GM15510 (cell line): ENCODE measurements around the gene POU2F2.

Experiments
- POLR2A ChIP-seq: IDR thresholded peaks from 3 replicates; pipeline ENCODE4 v1.6.1; 2011; ENCODE audit warnings: borderline replicate concordance; ENCODE audit not compliant: insufficient read length; ENCODE audit errors: extremely low read depth

POU2F2 gene

DNA sequence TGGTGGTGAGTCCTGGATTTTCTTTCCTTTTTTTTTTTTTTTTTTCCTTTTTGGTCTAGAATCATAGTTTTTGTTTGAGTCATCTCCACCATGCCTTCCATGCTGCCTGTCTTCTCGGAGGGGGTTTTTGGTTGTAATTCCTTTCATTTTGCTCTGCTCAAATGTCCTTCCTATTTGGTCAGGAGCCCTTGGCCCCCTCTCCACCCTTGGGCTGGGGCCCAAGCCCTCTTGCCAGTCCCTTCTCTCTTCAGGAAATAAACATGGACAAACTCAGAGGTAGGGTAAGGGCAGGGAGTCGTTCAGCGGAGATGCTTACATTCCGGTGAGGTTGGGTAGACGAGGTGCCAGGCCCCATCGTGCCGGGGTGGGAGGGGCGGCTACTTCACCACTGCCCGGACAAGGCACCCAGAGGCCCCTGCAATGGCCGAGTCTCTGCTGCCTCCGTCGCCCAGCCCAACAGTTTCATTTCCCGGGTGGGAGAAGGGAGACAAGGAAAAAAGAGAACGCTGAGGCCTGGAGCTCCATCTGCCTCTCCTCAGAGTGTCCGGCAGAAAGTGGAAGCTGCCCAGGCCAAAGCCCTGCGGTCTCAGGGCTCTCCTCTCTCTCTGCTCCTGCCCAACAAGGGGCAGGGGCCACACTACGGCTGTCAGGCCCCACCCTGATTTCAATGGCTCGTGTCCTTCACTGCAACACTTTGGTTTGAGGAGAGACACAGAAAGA lies 43.6 kb downstream of the POU2F2 start:
- no peak for TF ChIP-seq POLR2A

DNA sequence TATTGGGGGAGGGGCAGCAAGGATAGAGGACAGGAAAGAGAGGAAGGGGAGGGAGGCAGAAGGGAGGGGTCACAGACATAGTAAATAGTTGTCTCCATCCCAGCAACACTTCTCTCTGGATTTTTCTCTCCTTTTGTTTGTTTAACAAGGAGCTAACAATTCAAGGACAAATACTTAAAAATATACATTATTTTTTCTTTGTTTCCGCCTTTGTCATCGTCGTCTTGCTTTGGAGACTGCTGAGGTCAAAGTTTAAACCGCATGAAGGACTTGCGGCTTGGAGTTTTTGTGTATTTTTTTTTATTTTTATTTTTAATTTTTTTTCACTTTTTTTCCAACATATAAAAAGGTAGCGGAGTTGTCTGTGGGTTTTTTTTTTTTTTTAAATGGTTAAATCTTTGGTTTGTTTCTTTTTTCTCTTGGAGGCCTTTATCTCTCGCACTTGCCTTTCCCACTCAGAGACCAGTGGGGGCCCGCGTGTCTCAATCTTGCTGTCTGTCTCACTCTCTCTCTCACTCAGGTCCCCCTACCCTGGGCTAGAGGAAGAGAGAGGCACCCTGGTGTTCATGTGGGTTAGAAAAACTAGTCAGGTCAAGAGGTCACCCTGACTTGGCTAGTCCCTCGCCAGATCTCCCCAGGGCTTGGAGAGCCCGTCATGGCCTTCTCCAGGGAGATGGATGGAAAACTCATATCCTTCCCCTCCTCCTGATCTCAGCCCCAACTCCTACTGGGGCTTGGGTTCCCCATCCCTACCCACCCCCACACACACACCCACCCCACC lies 45.3 kb downstream of the POU2F2 start:
- no peak for TF ChIP-seq POLR2A

DNA sequence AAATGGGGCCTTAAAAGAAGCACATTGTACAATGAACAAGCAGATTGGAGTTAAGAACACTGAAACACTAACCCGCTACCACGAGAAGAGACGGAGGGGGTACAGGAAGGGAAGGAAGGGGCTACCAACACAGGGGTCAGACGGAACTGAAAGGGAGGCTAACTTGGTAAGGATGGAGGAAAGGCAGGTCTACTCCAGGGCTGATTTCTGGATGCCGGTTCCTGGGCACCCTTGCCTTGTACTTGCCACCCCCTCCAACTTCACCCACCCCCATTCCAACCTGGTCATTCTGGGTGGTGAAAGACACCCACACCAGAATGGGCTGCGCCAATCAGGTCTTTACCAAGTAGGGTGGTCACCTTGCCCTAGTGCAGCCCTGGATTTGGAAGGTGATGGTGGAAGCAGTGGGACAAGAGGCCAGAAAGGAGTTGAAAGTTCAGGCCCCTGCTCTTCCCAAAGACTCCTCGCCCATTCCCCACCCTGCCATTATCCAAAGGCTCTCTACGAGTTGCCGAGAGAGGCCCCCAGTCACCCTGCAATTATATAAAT lies 46.0 kb downstream of the POU2F2 start:
- no peak for TF ChIP-seq POLR2A

DNA sequence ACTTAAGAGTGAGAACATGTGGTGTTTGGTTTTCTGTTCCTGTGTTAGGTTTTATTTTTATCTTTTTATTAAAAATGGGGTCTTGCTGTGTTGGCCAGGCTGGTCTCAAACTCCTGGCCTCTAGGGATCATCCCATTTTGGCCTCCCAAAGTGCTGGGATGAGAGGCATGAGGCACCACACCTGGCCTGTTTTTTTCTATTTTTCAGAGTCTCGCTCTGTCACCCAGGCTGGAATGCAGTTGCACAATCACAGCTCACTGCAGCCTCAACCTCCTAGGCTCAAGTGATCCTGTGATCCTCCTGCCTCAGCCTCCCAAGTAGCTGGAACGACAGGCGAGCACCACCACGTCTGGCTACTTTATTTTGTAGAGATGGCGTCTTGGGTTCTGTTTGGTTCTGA lies 48.7 kb downstream of the POU2F2 start:
- TF ChIP-seq POLR2A: no peak

DNA sequence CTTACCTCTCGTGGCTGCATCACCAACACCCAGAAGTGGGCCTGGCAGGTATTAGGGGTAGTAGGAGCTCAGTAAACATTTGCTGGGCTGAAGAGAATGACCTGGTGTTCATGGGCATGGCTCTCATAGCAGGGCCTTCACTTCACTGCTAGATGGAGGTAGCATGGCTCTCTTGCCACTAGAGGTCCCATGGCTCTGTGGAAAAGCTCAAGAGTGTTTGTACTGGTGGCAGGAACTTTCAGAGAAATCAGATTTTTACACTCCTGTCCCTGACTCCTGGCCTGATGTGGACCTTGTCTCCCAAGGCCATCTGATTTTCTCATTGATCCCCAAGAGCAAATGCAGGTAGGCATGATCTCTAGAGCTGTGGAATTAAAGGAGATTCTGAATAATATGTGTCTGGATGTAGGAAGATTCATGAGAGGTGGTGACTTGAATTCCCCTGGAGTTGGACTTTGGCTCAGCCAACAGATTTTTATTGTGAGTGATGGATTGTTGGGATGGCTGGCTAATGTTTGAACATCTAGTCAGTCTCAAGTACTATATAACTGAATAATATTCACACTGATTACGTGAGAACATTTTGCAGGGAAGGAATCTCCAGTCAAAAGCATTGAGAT lies 50.6 kb downstream of the POU2F2 start:
- no peak for TF ChIP-seq POLR2A

DNA sequence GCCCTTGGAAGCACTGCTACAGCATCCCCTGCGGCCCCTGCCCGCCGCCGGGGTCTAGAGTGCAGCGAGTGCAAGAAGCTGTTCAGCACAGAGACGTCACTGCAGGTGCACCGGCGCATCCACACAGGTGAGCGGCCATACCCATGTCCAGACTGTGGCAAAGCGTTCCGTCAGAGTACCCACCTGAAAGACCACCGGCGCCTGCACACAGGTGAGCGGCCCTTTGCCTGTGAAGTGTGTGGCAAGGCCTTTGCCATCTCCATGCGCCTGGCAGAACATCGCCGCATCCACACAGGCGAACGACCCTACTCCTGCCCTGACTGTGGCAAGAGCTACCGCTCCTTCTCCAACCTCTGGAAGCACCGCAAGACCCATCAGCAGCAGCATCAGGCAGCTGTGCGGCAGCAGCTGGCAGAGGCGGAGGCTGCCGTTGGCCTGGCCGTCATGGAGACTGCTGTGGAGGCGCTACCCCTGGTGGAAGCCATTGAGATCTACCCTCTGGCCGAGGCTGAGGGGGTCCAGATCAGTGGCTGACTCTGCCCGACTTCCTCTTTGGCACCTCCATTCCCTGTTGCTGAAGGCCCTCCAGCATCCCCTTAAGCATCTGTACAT lies 51.4 kb downstream of the POU2F2 start:
- TF ChIP-seq POLR2A: no peak

DNA sequence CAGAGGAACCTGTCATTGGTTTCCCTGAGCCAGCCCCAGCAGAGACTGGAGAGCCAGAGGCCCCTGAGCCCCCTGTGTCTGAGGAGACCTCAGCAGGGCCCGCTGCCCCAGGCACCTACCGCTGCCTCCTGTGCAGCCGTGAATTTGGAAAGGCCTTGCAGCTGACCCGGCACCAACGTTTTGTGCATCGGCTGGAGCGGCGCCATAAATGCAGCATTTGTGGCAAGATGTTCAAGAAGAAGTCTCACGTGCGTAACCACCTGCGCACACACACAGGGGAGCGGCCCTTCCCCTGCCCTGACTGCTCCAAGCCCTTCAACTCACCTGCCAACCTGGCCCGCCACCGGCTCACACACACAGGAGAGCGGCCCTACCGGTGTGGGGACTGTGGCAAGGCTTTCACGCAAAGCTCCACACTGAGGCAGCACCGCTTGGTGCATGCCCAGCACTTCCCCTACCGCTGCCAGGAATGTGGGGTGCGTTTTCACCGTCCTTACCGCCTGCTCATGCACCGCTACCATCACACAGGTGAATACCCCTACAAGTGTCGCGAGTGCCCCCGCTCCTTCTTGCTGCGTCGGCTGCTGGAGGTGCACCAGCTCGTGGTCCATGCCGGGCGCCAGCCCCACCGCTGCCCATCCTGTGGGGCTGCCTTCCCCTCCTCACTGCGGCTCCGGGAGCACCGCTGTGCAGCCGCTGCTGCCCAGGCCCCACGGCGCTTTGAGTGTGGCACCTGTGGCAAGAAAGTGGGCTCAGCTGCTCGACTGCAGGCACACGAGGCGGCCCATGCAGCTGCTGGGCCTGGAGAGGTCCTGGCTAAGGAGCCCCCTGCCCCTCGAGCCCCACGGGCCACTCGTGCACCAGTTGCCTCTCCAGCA lies 52.1 kb downstream of the POU2F2 start:
- no peak for TF ChIP-seq POLR2A

DNA sequence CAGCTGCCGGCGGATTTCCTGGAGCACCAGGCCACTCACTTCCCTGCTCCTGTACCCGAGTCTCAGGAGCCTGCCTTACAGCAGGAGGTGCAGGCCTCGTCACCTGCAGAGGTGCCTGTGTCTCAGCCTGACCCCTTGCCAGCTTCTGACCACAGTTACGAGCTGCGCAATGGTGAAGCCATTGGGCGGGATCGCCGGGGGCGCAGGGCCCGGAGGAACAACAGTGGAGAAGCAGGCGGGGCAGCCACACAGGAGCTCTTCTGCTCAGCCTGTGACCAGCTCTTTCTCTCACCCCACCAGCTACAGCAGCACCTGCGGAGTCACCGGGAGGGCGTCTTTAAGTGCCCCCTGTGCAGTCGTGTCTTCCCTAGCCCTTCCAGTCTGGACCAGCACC lies 53.0 kb downstream of the POU2F2 start:
- no peak for TF ChIP-seq POLR2A

DNA sequence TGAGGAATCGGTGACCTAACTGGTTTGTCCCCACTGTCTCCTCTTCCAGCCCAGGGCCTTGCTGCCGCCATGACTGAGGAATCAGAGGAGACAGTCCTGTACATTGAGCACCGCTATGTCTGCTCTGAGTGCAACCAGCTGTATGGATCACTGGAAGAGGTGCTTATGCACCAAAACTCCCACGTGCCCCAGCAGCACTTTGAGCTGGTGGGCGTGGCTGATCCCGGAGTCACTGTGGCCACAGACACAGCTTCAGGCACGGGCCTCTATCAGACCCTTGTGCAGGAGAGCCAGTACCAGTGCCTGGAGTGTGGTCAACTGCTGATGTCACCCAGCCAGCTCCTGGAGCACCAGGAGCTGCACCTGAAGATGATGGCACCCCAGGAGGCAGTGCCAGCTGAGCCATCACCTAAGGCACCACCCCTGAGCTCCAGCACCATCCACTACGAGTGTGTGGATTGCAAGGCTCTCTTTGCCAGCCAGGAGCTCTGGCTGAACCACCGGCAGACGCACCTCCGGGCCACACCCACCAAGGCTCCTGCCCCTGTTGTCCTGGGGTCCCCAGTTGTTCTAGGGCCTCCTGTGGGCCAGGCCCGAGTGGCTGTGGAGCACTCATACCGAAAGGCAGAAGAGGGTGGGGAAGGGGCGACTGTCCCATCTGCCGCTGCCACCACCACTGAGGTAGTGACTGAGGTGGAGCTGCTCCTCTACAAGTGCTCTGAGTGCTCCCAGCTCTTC lies 53.5 kb downstream of the POU2F2 start:
- no peak for TF ChIP-seq POLR2A

DNA sequence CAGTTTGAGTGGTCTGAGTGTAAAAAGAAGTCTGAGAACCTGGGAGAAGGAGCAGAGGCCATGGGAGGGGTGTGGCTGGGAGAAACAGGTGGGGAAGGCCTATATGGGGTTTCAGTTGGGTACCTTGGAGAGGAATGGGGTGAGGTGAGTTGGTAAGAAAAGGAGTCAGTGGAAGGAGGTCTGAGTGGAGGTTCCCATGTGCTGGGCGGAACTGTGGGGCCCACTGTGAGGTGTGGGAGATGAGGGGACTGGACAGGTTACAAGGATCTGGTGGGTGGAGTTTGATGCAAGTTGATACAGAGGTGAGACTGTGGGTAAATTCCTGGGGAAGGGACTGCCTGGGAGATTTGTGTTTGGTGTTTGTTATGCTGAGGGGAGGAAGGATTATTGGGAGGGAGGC lies 54.2 kb downstream of the POU2F2 start:
- no peak for TF ChIP-seq POLR2A

DNA sequence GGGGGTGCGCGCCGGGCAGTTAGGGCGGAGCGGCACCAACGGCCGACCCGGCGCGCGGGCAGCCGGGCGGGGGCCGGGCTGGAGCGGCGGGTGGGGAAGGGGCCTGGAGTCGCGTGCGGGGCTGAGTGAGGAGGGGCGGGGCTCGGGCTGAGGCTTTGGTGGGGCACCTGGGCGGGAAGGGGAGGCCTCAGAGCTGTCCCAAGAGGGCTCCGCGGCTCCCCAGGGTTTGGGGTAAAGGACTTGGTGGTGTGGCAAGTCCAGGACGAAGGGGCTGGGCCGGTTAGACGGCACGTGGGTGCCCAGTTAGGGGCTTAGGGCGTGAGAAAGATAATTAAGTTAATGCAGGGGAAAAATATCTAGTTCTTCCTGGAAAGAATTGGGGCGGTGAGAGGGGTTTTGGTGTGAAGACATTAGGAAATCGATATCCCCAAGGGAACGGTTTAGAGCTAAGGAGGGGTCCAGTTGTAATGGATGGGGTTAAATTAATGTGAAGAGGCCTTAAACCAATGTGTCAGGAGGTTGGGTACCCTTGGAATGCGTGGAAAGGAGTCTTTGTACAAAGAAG lies 55.8 kb downstream of the POU2F2 start:
- TF ChIP-seq POLR2A: no peak

DNA sequence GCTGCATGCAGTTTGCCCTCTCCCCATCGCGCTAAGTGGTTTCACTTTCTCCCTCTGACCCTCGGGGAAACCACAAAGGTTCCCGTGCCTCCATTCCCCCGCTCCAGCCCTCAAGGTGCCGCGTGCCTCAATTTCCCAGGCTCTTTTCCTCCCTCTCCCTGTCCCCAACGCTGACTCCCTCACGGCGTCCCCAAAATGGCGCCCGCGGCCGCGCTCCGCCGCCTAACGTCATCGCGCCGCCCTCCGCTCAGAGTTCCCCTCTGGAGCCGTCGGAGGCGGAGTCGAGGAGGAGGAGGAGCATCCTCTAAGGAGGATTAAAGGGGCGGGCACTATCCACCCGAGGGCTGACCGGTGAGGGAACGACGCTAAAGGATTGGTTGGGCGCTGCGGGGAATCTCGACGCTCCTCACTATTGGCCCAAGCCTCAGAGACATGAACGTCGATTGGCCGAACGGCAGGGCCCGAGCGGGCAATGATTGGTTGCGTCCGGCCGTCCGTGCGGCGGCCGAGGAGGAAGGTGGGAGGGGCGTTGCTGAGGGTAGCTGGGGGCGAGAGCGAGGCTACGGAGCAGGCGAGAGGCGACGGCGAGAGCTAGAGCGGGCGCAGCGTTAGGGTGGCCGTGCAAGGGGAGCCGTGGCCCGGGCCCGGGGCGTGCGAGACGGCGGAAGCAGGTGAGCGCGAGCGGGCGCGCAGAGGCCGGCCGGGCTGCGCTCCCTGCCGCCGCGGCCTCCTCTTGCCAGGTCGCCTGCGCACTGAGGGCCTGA lies 56.4 kb downstream of the POU2F2 start, which contains the start of gene ZNF574:
Gene ZNF574, plus strand, starts transcription at position 551 of the 764 bp plus-strand sequence. CDS start 2,441 bp downstream, outside the sequence.
- peak; percentile 79 for TF ChIP-seq POLR2A
